Activated CD4-positive, alpha-beta T cell treated with anti-CD3 and anti-CD28 coated beads for 1 hour (primary cell): ENCODE data around the gene MFSD2B.
"Not testable (repeated sequence)": the region's sequence is repeated elsewhere in the genome, so short reads cannot be mapped to it uniquely, and the experiment has no call there.

ENCODE experiments used
- DNase-seq: peaks from one replicate; pipeline ENCODE4 v3.0.0-alpha.2; 2020

Gene MFSD2B

GRCh38 chr2:24009680-24010476 lies at the start of gene MFSD2B:
Gene MFSD2B (plus strand): TSS chr2:24010085. CDS start chr2:24010097, 12 bp downstream.
- no peak for DNase-seq

GRCh38 chr2:23967846-23968245 lies 42.0 kb upstream of the MFSD2B start:
- DNase-seq = no peak

GRCh38 chr2:23976883-23977282 lies 33.0 kb upstream of the MFSD2B start:
- no peak for DNase-seq

GRCh38 chr2:23988371-23988770 lies 21.5 kb upstream of the MFSD2B start:
- no peak for DNase-seq

GRCh38 chr2:23992931-23993330 lies 17.0 kb upstream of the MFSD2B start:
- DNase-seq = no peak

- DNase-seq = no peak
Observed at GRCh38 chr2:23993736-23994269, 16.1 kb upstream of the MFSD2B start.

- DNase-seq = no peak
Observed at GRCh38 chr2:23994567-23994966, 15.3 kb upstream of the MFSD2B start.

- DNase-seq = no peak
Observed at GRCh38 chr2:24007693-24008092, 2.2 kb upstream of the MFSD2B start.

GRCh38 chr2:24008672-24009366 lies 1.1 kb upstream of the MFSD2B start:
- no peak for DNase-seq

GRCh38 chr2:24009367-24009679 lies 562 bp upstream of the MFSD2B start:
- no peak for DNase-seq

GRCh38 chr2:24010477-24011249 lies 778 bp downstream of the MFSD2B start:
- no peak for DNase-seq

GRCh38 chr2:24011250-24012104 lies 1.6 kb downstream of the MFSD2B start:
- no peak for DNase-seq

- no peak for DNase-seq
Observed at GRCh38 chr2:24012521-24013188, 2.8 kb downstream of the MFSD2B start.

GRCh38 chr2:24014902-24015301 lies 5.0 kb downstream of the MFSD2B start:
- DNase-seq = not testable (repeated sequence)

GRCh38 chr2:24015562-24016375 lies 5.9 kb downstream of the MFSD2B start:
- no peak for DNase-seq

- no peak for DNase-seq
Observed at GRCh38 chr2:24016376-24016761, 6.5 kb downstream of the MFSD2B start.

- no peak for DNase-seq
Observed at GRCh38 chr2:24016853-24017703, 7.2 kb downstream of the MFSD2B start.

- DNase-seq = no peak
Observed at GRCh38 chr2:24017711-24018110, 7.8 kb downstream of the MFSD2B start.

GRCh38 chr2:24018241-24018640 lies 8.4 kb downstream of the MFSD2B start:
- DNase-seq = no peak

- DNase-seq = no peak
Observed at GRCh38 chr2:24019729-24020128, 9.8 kb downstream of the MFSD2B start.
